ENCODE results near the gene GRIN2C. TPM values are rescaled to one million over a fixed set of nuclear protein-coding genes. Genes with fewer than 3 reads are reported as not detected.

GRIN2C gene
- total and polyA plus RNA-seq, 12 donors: 0.42 to 16.4 (median 3.2) TPM

GRCh38 chr17:74815550-74816370 is 43.9 kb downstream of the GRIN2C start:
- Histone ChIP-seq H3K4me3 (no peak overlapping the region), H3K36me3 (replicated peaks in 1 of 2) (no peaks in the 10 kb centered on the region), H3K4me1 (replicated peaks in 1 of 2) (peaks cover 0 to 21% of the 10 kb centered on the region in 2 donors), H3K27ac (no peak overlapping the region), H3K27me3 (no peaks in the 10 kb centered on the region), H3K9me3 (replicated peaks in 1 of 3) (no peaks in the 10 kb centered on the region)
- no peak for DNase-seq
- TF ChIP-seq POLR2A (IDR thresholded peaks at IDR 0.05): no peak
- TF ChIP-seq, protein P1, sequence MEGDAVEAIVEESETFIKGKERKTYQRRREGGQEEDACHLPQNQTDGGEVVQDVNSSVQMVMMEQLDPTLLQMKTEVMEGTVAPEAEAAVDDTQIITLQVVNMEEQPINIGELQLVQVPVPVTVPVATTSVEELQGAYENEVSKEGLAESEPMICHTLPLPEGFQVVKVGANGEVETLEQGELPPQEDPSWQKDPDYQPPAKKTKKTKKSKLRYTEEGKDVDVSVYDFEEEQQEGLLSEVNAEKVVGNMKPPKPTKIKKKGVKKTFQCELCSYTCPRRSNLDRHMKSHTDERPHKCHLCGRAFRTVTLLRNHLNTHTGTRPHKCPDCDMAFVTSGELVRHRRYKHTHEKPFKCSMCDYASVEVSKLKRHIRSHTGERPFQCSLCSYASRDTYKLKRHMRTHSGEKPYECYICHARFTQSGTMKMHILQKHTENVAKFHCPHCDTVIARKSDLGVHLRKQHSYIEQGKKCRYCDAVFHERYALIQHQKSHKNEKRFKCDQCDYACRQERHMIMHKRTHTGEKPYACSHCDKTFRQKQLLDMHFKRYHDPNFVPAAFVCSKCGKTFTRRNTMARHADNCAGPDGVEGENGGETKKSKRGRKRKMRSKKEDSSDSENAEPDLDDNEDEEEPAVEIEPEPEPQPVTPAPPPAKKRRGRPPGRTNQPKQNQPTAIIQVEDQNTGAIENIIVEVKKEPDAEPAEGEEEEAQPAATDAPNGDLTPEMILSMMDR (IDR thresholded peaks at IDR 0.05): no peak
- 87 to 90% (median 89%) methylated on average over 13 to 15 of the region's 15 CpGs for WGBS, 4 donors
- intact Hi-C loops (cut with DNase I): no loop called here

DNA sequence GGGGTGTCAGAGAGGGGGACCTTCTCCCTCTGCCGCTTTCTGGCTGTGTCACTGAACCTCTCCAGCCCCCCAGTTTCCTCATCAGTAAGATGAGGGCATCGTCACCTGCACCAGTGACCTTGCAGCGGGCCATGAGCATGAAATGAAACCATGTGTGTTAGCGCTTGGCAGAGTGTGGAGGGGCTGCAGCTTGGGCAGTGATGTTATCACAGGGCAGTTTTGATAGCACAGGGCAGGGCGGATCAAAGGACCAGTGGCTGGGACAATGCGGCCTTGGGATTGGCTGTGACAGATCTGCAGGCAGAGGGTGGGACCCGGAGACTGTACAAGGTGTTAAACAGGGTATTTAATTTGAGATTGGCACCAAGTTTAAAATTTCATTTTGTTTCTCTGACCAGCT is 44.6 kb downstream of the GRIN2C start:
- Histone ChIP-seq H3K27ac (no peak overlapping the region), H3K27me3 (no peaks in the 10 kb centered on the region), H3K4me1 (replicated peaks in 1 of 2) (peaks cover 0 to 21% of the 10 kb centered on the region in 2 donors), H3K36me3 (replicated peaks in 1 of 2) (no peaks in the 10 kb centered on the region), H3K9me3 (replicated peaks in 1 of 3) (no peaks in the 10 kb centered on the region), H3K4me3 (no peak overlapping the region)
- TF ChIP-seq POLR2A (IDR thresholded peaks at IDR 0.05): no peak
- TF ChIP-seq, protein P1 (IDR thresholded peaks at IDR 0.05): no peak
- WGBS, 4 donors: 93 to 96% (median 95%) methylated on average over 7 of the region's 7 CpGs
- intact Hi-C loops (cut with DNase I): no loop called here
- DNase-seq: no peak

- no peaks in the 10 kb centered on the region for H3K27me3 ChIP-seq
- no peak overlapping the region for H3K27ac ChIP-seq
- intact Hi-C loops (cut with DNase I): no loop called here
- WGBS, 4 donors: 77 to 91% (median 85%) methylated on average over 5 of the region's 5 CpGs
- no peaks in the 10 kb centered on the region for H3K9me3 ChIP-seq (replicated peaks in 1 of 3)
- TF ChIP-seq POLR2A (IDR thresholded peaks at IDR 0.05): no peak
- TF ChIP-seq, protein P1 (IDR thresholded peaks at IDR 0.05): no peak
- H3K4me1 ChIP-seq (replicated peaks in 1 of 2): peaks cover 0 to 21% of the 10 kb centered on the region in 2 donors
- H3K4me3 ChIP-seq: no peak overlapping the region
- no peaks in the 10 kb centered on the region for H3K36me3 ChIP-seq (replicated peaks in 1 of 2)
- DNase-seq: no peak
These were observed 45.2 kb downstream of the GRIN2C start for GRCh38 chr17:74814453-74814852.

DNA sequence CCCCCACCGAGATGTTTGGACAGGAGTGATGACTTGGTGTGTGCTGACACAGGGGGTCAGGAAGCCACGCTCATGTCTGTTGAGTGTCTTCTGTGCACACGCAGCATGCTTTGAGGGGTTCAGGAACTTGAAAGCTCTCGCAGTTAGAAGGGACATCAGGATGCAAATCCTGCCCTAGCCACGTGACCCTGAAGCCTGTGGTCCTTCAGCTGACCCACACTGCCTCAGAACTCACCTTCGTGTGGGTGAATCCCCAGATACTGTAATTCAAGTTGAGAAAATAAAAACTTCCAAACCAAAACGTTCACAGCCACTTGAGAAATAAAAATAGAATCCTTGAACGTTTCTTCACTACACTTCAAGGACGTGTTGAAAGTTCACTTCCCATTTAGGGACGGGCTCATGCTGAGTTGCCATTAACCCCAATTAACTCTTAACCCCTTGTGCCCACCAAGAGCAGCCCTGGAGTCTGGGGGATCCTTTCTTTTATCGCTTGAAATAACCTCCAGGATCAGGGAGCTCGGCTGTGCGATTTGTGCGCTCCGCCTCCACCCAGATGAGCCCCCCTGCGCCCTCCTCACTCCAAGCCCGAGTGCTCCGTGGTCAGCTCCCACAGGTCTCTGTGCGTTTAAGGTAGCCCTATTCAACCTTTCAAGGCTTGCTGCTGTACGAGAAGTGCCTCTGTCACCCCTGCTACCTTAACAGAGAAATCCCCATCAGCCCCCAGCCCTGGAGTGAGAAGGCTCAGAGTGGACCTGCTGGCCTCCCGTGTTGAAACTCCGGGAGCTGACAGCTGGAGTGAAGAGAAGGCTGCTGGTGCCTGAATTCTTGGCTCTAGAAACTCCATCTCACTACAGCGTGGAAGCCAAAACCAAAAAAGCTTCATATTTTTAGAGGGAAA is 47.3 kb downstream of the GRIN2C start:
- H3K36me3 ChIP-seq (replicated peaks in 1 of 2): no peaks in the 10 kb centered on the region
- no peak for TF ChIP-seq POLR2A (IDR thresholded peaks at IDR 0.05)
- TF ChIP-seq, protein P1 (IDR thresholded peaks at IDR 0.05): no peak
- peaks cover 0 to 21% of the 10 kb centered on the region in 2 donors for H3K4me1 ChIP-seq (replicated peaks in 1 of 2)
- DNase-seq: no peak
- no peaks in the 10 kb centered on the region for H3K9me3 ChIP-seq (replicated peaks in 1 of 3)
- H3K27me3 ChIP-seq: no peaks in the 10 kb centered on the region
- H3K4me3 ChIP-seq: no peak overlapping the region
- 63 to 72% (median 65%) methylated on average over 21 to 23 of the region's 23 CpGs for WGBS, 4 donors
- no peak overlapping the region for H3K27ac ChIP-seq
- intact Hi-C loops (cut with DNase I): no loop called here
